Uterus (tissue), 4 donors: ENCODE results near the gene LSP1. TPM values are rescaled to one million over a fixed set of nuclear protein-coding genes. Genes with fewer than 3 reads are reported as not detected.

Source experiments
- DNase-seq, 2 donors: peaks; one replicate each; pipeline ENCODE4 v3.0.0-alpha.2; 2019 to 2020
- H3K27ac ChIP-seq, 2 donors: fragments of 200-600 bp; sonication (generic); 1 replicate in 1 of 2; 2 replicates in 1 of 2; pipeline ENCODE4 v1.5.1; 2016 to 2018
- H3K27me3 ChIP-seq, 2 donors: fragments of 200-600 bp; sonication (generic); one replicate each; pipeline ENCODE4 v1.5.1; 2018 to 2019; ENCODE audit warnings: control low read depth in 1 of 2
- H3K36me3 ChIP-seq, 2 donors: fragments of 200-600 bp; sonication (generic); one replicate each; pipeline ENCODE4 v1.5.1; 2019; ENCODE audit warnings: control low read depth in 1 of 2
- H3K4me1 ChIP-seq, 2 donors: fragments of 200-600 bp; sonication (generic); one replicate each; pipeline ENCODE4 v1.5.1; 2018 to 2019; ENCODE audit warnings: control low read depth in 1 of 2
- H3K4me3 ChIP-seq, 2 donors: fragments of 200-600 bp; sonication (generic); 1 replicate in 1 of 2; 2 replicates in 1 of 2; pipeline ENCODE4 v1.5.1; 2018 to 2019; ENCODE audit warnings: mild to moderate bottlenecking in 1 of 2
- H3K9me3 ChIP-seq, 2 donors: fragments of 200-600 bp; sonication (generic); one replicate each; pipeline ENCODE4 v1.5.1; 2019; ENCODE audit warnings: control low read depth in 1 of 2
- CTCF ChIP-seq, 4 experiments: fragments of 200-600 bp in 2 of 4; fragments of 450-650 bp in 2 of 4; sonication (generic) in 2 of 4; IDR thresholded peaks; one replicate each; pipeline ENCODE4 v1.5.1; 2016 to 2019; ENCODE audit warnings: antibody characterized with exemption in 4 of 4, mild to moderate bottlenecking in 2 of 4, moderate library complexity in 1 of 4
- POLR2A ChIP-seq, 2 donors: fragments of 450-650 bp; IDR thresholded peaks; one replicate each; pipeline ENCODE4 v1.6.1; 2016; ENCODE audit warnings: antibody characterized with exemption in 2 of 2, mild to moderate bottlenecking in 1 of 2, moderate library complexity in 1 of 2
- intact Hi-C: fragments of 100-400 bp; cut with DNase I; formaldehyde crosslinking; loops from one replicate; pipeline ENCODE4 v1.15.1; 2023; ENCODE audit warnings: low total_unique reads
- total RNA-seq, 4 donors: library from RNA; depleted of rRNA in 3 of 4; stranded (reverse); fragments of >200 nt in 3 of 4; gene quantifications; one replicate each; pipeline versions ENCODE4 v1.1.0 to v1.2.4, GENCODE V29; 2014 to 2023
- donor health status: DM: yes; HTN: yes; CAD: no.

LSP1 gene
- total RNA-seq, 4 donors from 2014 or later: 11.2 to 112 (median 25.1) TPM

GRCh38 chr11:1840780-1841480 lies 12.0 kb upstream of the LSP1 start:
- no peaks in the 10 kb centered on the region for H3K27me3 ChIP-seq
- TF ChIP-seq CTCF (IDR thresholded peaks at IDR 0.05) (no peak), POLR2A (IDR thresholded peaks at IDR 0.05) (no peak)
- H3K27ac ChIP-seq: no peak overlapping the region
- H3K36me3 ChIP-seq: no peaks in the 10 kb centered on the region
- no peaks in the 10 kb centered on the region for H3K9me3 ChIP-seq
- no peak for DNase-seq
- no peak overlapping the region for H3K4me3 ChIP-seq
- intact Hi-C loops: no loop called here
- H3K4me1 ChIP-seq: no peaks in the 10 kb centered on the region

- H3K36me3 ChIP-seq: no peaks in the 10 kb centered on the region
- H3K27me3 ChIP-seq: no peaks in the 10 kb centered on the region
Measured at GRCh38 chr11:1841511-1842148, 11.3 kb upstream of the LSP1 start.

GRCh38 chr11:1842149-1843097 lies 10.5 kb upstream of the LSP1 start:
- Histone ChIP-seq H3K27ac (no peak overlapping the region), H3K36me3 (no peaks in the 10 kb centered on the region), H3K4me3 (no peak overlapping the region), H3K9me3 (no peaks in the 10 kb centered on the region), H3K27me3 (no peaks in the 10 kb centered on the region), H3K4me1 (no peaks in the 10 kb centered on the region)
- DNase-seq: no peak
- intact Hi-C loops: no loop called here
- TF ChIP-seq POLR2A (IDR thresholded peaks at IDR 0.05): no peak
- no peak for TF ChIP-seq CTCF (IDR thresholded peaks at IDR 0.05)

More at GRCh38 chr11:1841511-1842148, 11.3 kb upstream of the LSP1 start:
- no peak for DNase-seq
- Histone ChIP-seq H3K4me1 (no peaks in the 10 kb centered on the region), H3K27ac (no peak overlapping the region), H3K4me3 (no peak overlapping the region), H3K9me3 (no peaks in the 10 kb centered on the region)
- intact Hi-C loops: no loop called here
- TF ChIP-seq POLR2A (IDR thresholded peaks at IDR 0.05) (no peak), CTCF (IDR thresholded peaks at IDR 0.05) (no peak)

GRCh38 chr11:1843098-1843473 lies 9.8 kb upstream of the LSP1 start:
- TF ChIP-seq POLR2A (IDR thresholded peaks at IDR 0.05): no peak
- DNase-seq: no peak
- H3K36me3 ChIP-seq: no peaks in the 10 kb centered on the region
- intact Hi-C loops: no loop called here
- no peak overlapping the region for H3K4me3 ChIP-seq
- no peaks in the 10 kb centered on the region for H3K27me3 ChIP-seq
- H3K4me1 ChIP-seq: no peaks in the 10 kb centered on the region
- H3K27ac ChIP-seq: no peak overlapping the region
- no peaks in the 10 kb centered on the region for H3K9me3 ChIP-seq

GRCh38 chr11:1843796-1844195 lies 9.1 kb upstream of the LSP1 start:
- no peak for DNase-seq
- no peak overlapping the region for H3K4me3 ChIP-seq
- TF ChIP-seq CTCF (IDR thresholded peaks at IDR 0.05) (no peak), POLR2A (IDR thresholded peaks at IDR 0.05) (no peak)
- intact Hi-C loops: no loop called here
- no peak overlapping the region for H3K27ac ChIP-seq
- no peaks in the 10 kb centered on the region for H3K4me1 ChIP-seq
- no peaks in the 10 kb centered on the region for H3K9me3 ChIP-seq
- no peaks in the 10 kb centered on the region for H3K36me3 ChIP-seq
- no peaks in the 10 kb centered on the region for H3K27me3 ChIP-seq
